T47D (cell line): ENCODE results near the gene RXRB.

Experiments
- DNase-seq, 2 experiments: peaks; one replicate each; pipeline versions ENCODE4 v3.0.0 to v3.0.0-alpha.2; 2011 to 2012; ENCODE audit warnings: low read depth in 1 of 2, low spot score in 1 of 2
- JUND ChIP-seq: IDR thresholded peaks from 2 replicates; pipeline ENCODE4 v1.6.1; 2012; ENCODE audit warnings: low read depth
- in situ Hi-C: cut with HindIII; loops from 2 replicates; pipeline ENCODE4 v1.10.0; 2016; ENCODE audit warnings: low sequenced_read_pairs, low pct_unique_long_range_greater_than_20kb

The RXRB gene

GRCh38 chr6:33147807-33148666 lies 52.4 kb downstream of the RXRB start:
- peak; percentile 48 to 64 for DNase-seq
- in situ Hi-C loops: no loop called here
- no peak for TF ChIP-seq JUND

- TF ChIP-seq JUND: no peak
- in situ Hi-C loops: no loop called here
- no peak for DNase-seq
These were observed 56.1 kb downstream of the RXRB start for GRCh38 chr6:33144373-33144772.
